Smooth muscle cell (in vitro differentiated cells): ENCODE data around the gene MAPK1IP1L. TPM values are rescaled to one million over a fixed set of nuclear protein-coding genes. Genes with fewer than 3 reads are reported as not detected.
"Not testable (repeated sequence)": the region's sequence is repeated elsewhere in the genome, so short reads cannot be mapped to it uniquely, and the experiment has no call there.

Experiments used
- DNase-seq: peaks from one replicate; lab custom pipeline; 2025; ENCODE audit not compliant: unreplicated experiment; lab: John Stamatoyannopoulos, UW
- H2AFZ ChIP-seq: fragments of 200-600 bp; sonication (generic); 2 replicates; pipeline ENCODE4 v1.6.0; 2016; ENCODE audit warnings: antibody characterized with exemption, low read depth, mild to moderate bottlenecking
- H3F3A ChIP-seq: fragments of 200-600 bp; sonication (generic); 2 replicates; pipeline ENCODE4 v1.6.0; 2017; ENCODE audit warnings: antibody characterized with exemption, low read depth
- H3K27ac ChIP-seq: fragments of 200-600 bp; sonication (generic); 2 replicates; pipeline ENCODE4 v1.5.1; 2016; ENCODE audit warnings: low read depth, mild to moderate bottlenecking
- H3K27me3 ChIP-seq: fragments of 200-600 bp; sonication (generic); 2 replicates; pipeline ENCODE4 v1.6.1; 2016; ENCODE audit warnings: low read depth, mild to moderate bottlenecking
- H3K36me3 ChIP-seq: fragments of 200-600 bp; sonication (generic); 2 replicates; pipeline ENCODE4 v1.5.1; 2016; ENCODE audit warnings: low read depth
- H3K4me1 ChIP-seq: fragments of 200-600 bp; sonication (generic); 2 replicates; pipeline ENCODE4 v1.5.1; 2016; ENCODE audit warnings: low read depth
- H3K4me2 ChIP-seq: fragments of 200-600 bp; sonication (generic); 2 replicates; pipeline ENCODE4 v1.6.0; 2016; ENCODE audit warnings: mild to moderate bottlenecking
- H3K4me3 ChIP-seq: fragments of 200-600 bp; sonication (generic); 2 replicates; pipeline ENCODE4 v1.5.1; 2016; ENCODE audit warnings: mild to moderate bottlenecking
- H3K79me2 ChIP-seq: fragments of 200-600 bp; sonication (generic); 2 replicates; pipeline ENCODE4 v1.6.0; 2016; ENCODE audit warnings: low read depth, mild to moderate bottlenecking
- H3K9ac ChIP-seq: fragments of 200-600 bp; sonication (generic); 2 replicates; pipeline ENCODE4 v1.6.0; 2016; ENCODE audit warnings: low read depth
- H3K9me3 ChIP-seq: fragments of 200-600 bp; sonication (generic); replicated peaks from 2 replicates; pipeline ENCODE4 v1.5.1; 2016; ENCODE audit warnings: low read depth
- H4K20me1 ChIP-seq: fragments of 200-600 bp; sonication (generic); 2 replicates; pipeline ENCODE4 v1.6.0; 2016; ENCODE audit warnings: low read depth
- WGBS: methylation state at CpG from one replicate; pipeline ENCODE4 v1.1.7; 2016; ENCODE audit warnings: low lambda C conversion rate; 5-methylcytosine and 5-hydroxymethylcytosine counted together
- polyA plus RNA-seq: library from polyadenylated mRNA; unstranded; fragments of >200 nt; fragmentation: Nextera tagmentation; extraction: Ambion mirVana; gene quantifications from 2 replicates; pipeline ENCODE4 v1.2.1, GENCODE V29; 2016
- total RNA-seq: library from RNA; depleted of rRNA; stranded (reverse); fragments of >200 nt; gene quantifications from 2 replicates; pipeline ENCODE4 v1.2.3, GENCODE V29; 2014
- TF ChIP-seq, protein P1 (sequence below): fragments of 200-600 bp; sonication (generic); IDR thresholded peaks from 2 replicates; pipeline ENCODE4 v1.5.1; 2017; ENCODE audit warnings: borderline replicate concordance, mild to moderate bottlenecking, antibody characterized with exemption; ENCODE audit not compliant: insufficient read depth, poor library complexity, severe bottlenecking

Gene MAPK1IP1L
- total and polyA plus RNA-seq, 2 experiments from 2014 or later, result 89.7 to 109 TPM

- H3K9me3 ChIP-seq, result no peaks in the 10 kb centered on the region
- TF ChIP-seq, protein P1, sequence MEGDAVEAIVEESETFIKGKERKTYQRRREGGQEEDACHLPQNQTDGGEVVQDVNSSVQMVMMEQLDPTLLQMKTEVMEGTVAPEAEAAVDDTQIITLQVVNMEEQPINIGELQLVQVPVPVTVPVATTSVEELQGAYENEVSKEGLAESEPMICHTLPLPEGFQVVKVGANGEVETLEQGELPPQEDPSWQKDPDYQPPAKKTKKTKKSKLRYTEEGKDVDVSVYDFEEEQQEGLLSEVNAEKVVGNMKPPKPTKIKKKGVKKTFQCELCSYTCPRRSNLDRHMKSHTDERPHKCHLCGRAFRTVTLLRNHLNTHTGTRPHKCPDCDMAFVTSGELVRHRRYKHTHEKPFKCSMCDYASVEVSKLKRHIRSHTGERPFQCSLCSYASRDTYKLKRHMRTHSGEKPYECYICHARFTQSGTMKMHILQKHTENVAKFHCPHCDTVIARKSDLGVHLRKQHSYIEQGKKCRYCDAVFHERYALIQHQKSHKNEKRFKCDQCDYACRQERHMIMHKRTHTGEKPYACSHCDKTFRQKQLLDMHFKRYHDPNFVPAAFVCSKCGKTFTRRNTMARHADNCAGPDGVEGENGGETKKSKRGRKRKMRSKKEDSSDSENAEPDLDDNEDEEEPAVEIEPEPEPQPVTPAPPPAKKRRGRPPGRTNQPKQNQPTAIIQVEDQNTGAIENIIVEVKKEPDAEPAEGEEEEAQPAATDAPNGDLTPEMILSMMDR, result no peak
- peaks cover 65% of the 10 kb centered on the region for H4K20me1 ChIP-seq
- no peak for DNase-seq
- peaks cover 74% of the 10 kb centered on the region for H3K79me2 ChIP-seq
- peak overlapping the region; percentile 8 for H3K9ac ChIP-seq
- H3K4me3 ChIP-seq, result no peak overlapping the region
- no peak overlapping the region for H2AFZ ChIP-seq
- H3K4me2 ChIP-seq, result peak overlapping the region; percentile 42
- H3F3A ChIP-seq, result no peaks in the 10 kb centered on the region
- H3K36me3 ChIP-seq, result peaks cover 5% of the 10 kb centered on the region
- 20% methylated on average over 2 of the region's 2 CpGs for WGBS
- H3K4me1 ChIP-seq, result peaks cover 22% of the 10 kb centered on the region
- peak overlapping the region; percentile 50 for H3K27ac ChIP-seq
- no peaks in the 10 kb centered on the region for H3K27me3 ChIP-seq
Observed at GRCh38 chr14:55031190-55031589, 20.3 kb upstream of the MAPK1IP1L start.

- H3K9me3 ChIP-seq, H3K4me2 ChIP-seq, H3K27me3 ChIP-seq, H3F3A ChIP-seq, H2AFZ ChIP-seq, H3K9ac ChIP-seq, H3K4me1 ChIP-seq, H3K4me3 ChIP-seq, H3K27ac ChIP-seq, DNase-seq: not testable (repeated sequence)
- H3K36me3 ChIP-seq, result peaks cover 10% of the 10 kb centered on the region
- H3K79me2 ChIP-seq, result peaks cover 29% of the 10 kb centered on the region
- H4K20me1 ChIP-seq, result peaks cover 29% of the 10 kb centered on the region
Observed at GRCh38 chr14:55037995-55038394, 13.5 kb upstream of the MAPK1IP1L start.

DNA sequence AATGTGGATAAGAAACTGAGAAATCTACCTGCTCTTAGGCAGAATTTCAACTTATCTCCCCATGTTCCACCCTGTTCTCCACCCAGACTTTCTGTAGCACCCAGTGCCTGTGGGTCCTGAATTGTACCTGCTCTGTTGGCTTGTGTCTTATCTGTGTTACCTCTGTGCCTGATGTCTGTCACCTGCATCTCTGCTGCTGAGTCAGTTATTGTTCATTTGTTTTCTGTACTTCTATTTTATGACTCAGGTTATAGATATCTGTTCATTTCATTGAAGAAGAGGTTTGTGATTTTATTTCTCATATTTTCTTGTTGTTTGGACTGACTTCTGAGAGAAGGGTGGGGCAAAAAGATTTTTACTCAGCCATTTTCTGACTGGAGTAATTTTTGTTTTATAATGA, 12.7 kb upstream of the MAPK1IP1L start:
- TF ChIP-seq, protein P1, result no peak
- Histone ChIP-seq H3K27me3 (no peaks in the 10 kb centered on the region), H3K79me2 (peaks cover 22% of the 10 kb centered on the region), H3K36me3 (peaks cover 16% of the 10 kb centered on the region), H3K4me3 (no peak overlapping the region), H2AFZ (no peak overlapping the region), H3F3A (no peaks in the 10 kb centered on the region), H3K9me3 (no peaks in the 10 kb centered on the region), H4K20me1 (peaks cover 24% of the 10 kb centered on the region), H3K27ac (no peak overlapping the region), H3K4me2 (no peak overlapping the region), H3K4me1 (no peaks in the 10 kb centered on the region), H3K9ac (no peak overlapping the region)
- no peak for DNase-seq

DNA sequence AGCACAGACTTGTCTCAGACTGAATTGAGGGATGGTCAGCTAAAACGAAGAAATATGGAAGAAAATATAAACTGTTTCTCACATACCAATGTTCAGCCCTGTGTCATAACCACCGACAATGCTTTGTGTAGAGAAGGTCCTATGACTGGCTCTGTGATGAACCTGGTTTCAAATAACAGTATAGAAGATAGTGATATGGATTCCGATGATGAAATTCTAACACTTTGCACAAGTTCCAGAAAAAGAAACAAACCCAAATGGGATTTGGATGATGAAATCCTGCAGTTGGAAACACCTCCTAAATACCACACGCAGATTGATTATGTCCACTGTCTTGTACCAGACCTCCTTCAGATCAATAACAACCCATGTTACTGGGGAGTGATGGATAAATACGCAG, 7.9 kb upstream of the MAPK1IP1L start:
- H3K9me3 ChIP-seq, result no peaks in the 10 kb centered on the region
- no peak overlapping the region for H3K9ac ChIP-seq
- TF ChIP-seq, protein P1, result no peak
- H3K27me3 ChIP-seq, result no peaks in the 10 kb centered on the region
- H3K27ac ChIP-seq, result no peak overlapping the region
- H3K36me3 ChIP-seq, result peaks cover 15% of the 10 kb centered on the region
- DNase-seq, result no peak
- peaks cover 4% of the 10 kb centered on the region for H3F3A ChIP-seq
- peaks cover 10% of the 10 kb centered on the region for H4K20me1 ChIP-seq
- H3K79me2 ChIP-seq, result peaks cover 7% of the 10 kb centered on the region
- no peak overlapping the region for H2AFZ ChIP-seq
- H3K4me3 ChIP-seq, result no peak overlapping the region
- no peak overlapping the region for H3K4me2 ChIP-seq
- no peaks in the 10 kb centered on the region for H3K4me1 ChIP-seq
- 99% methylated on average over 5 of the region's 5 CpGs for WGBS
